SK-N-MC (cell line): ENCODE data around the gene MRC1.

ENCODE experiments used
- EZH2 ChIP-seq: fragments of 200-600 bp; sonication (generic); IDR thresholded peaks from one replicate; pipeline ENCODE4 v1.6.1; 2017; ENCODE audit warnings: antibody characterized with exemption
- FOXP2 ChIP-seq: optimal IDR thresholded peaks from 2 replicates; pipeline ENCODE3; 2011; ENCODE audit warnings: mild to moderate bottlenecking, moderate library complexity; ENCODE audit not compliant: insufficient read depth; ENCODE audit errors: extremely low read length, control extremely low read depth
- POLR2AphosphoS5 ChIP-seq: IDR thresholded peaks from 2 replicates; pipeline ENCODE4 v1.6.1; 2012; ENCODE audit warnings: mild to moderate bottlenecking, low read depth, low read length, borderline replicate concordance

GRCh38 chr10:17814973-17815372 lies 5.8 kb downstream of the MRC1 start:
- TF ChIP-seq POLR2AphosphoS5 (no peak), EZH2 (no peak), FOXP2 (no peak)
